Measurements from ENCODE around the gene ABCC10.

ABCC10 gene

DNA sequence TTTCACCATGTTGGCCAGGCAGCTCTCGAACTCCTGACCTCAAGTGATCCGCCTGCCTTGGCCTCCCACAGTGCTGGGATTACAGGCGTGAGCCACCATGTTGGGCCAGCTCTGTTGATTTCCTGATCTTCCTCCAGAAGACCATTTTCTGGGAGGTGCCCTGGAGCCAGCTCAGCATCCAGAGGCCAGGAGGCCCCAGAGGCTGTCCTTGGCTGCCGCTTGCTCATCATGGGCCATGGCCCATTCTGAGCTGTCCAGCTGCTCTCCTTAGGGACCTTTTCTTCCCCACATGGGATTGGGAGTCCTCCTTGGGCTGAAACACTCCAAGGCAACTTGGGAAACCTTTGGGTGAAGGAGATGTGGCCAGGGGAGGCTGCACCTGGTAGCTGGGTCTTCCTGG is 67.4 kb downstream of the ABCC10 start:
- H3K27me3 ChIP-seq (ENCODE audit: insufficient read depth, low read length, poor library complexity, severe bottlenecking), result no peaks in the 10 kb centered on the region
- no peak overlapping the region for H3K4me3 ChIP-seq (ENCODE audit: low read length, poor library complexity, severe bottlenecking)
- no peaks in the 10 kb centered on the region for H4K20me1 ChIP-seq (ENCODE audit: insufficient read depth, low read length, poor library complexity, severe bottlenecking)
- H3K9me2 ChIP-seq (replicated peaks; ENCODE audit: low read depth, low read length), result no peaks in the 10 kb centered on the region
- no peaks in the 10 kb centered on the region for H3K79me2 ChIP-seq (ENCODE audit: insufficient read depth, low read length)
- H3K9me3 ChIP-seq (ENCODE audit: insufficient read depth, low read depth, low read length), result no peaks in the 10 kb centered on the region
- H3K4me1 ChIP-seq (ENCODE audit: insufficient read depth, low read length, poor library complexity, severe bottlenecking), result peaks cover 9% of the 10 kb centered on the region
- no peak for TF ChIP-seq EZH2phosphoT487 (IDR thresholded peaks at IDR 0.05; ENCODE audit: borderline replicate concordance)
- TF ChIP-seq, protein P1, sequence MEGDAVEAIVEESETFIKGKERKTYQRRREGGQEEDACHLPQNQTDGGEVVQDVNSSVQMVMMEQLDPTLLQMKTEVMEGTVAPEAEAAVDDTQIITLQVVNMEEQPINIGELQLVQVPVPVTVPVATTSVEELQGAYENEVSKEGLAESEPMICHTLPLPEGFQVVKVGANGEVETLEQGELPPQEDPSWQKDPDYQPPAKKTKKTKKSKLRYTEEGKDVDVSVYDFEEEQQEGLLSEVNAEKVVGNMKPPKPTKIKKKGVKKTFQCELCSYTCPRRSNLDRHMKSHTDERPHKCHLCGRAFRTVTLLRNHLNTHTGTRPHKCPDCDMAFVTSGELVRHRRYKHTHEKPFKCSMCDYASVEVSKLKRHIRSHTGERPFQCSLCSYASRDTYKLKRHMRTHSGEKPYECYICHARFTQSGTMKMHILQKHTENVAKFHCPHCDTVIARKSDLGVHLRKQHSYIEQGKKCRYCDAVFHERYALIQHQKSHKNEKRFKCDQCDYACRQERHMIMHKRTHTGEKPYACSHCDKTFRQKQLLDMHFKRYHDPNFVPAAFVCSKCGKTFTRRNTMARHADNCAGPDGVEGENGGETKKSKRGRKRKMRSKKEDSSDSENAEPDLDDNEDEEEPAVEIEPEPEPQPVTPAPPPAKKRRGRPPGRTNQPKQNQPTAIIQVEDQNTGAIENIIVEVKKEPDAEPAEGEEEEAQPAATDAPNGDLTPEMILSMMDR (conservative IDR thresholded peaks at IDR 0.05; ENCODE audit: low read length), result no peak
- no peak overlapping the region for H3K9ac ChIP-seq (ENCODE audit: low read depth, low read length, poor library complexity, severe bottlenecking)
- no peaks in the 10 kb centered on the region for H3F3A ChIP-seq (ENCODE audit: low read depth)
- no peak overlapping the region for H3K4me2 ChIP-seq (ENCODE audit: low read depth, low read length, poor library complexity, severe bottlenecking)
- peaks cover 13% of the 10 kb centered on the region; the same call in 1 of the 2 replicates for H3K36me3 ChIP-seq (ENCODE audit: insufficient read depth, low read length)
- no peak overlapping the region for H2AFZ ChIP-seq (ENCODE audit: low read length)

DNA sequence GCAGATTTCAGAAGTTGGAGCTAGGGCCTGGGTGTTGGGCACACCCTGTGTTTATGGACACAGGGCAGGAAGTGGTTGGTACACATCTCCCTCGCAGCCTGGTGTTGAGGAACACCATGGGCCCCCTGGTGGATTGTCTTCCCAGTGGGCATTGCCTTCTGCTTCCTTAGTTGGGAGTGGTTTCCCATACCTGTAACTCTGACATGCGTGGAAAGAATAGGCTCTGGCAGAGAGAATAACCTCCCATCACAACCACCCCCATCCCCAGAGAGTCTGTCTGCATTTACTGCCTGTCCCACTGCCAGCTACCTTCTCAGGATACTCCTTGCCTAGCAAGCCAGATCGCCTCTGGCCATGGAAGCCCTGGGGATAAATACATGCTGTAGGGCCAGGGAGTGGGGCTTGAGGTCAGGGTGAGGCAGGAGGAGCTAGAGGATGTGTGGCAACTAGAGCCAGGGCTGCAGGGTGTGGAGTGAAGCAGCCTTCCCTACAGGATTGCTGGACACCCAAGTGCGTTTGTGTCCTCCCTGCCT is 68.1 kb downstream of the ABCC10 start:
- Histone ChIP-seq H3K4me2 (ENCODE audit: low read depth, low read length, poor library complexity, severe bottlenecking) (no peak overlapping the region), H3K9me3 (ENCODE audit: insufficient read depth, low read depth, low read length) (no peaks in the 10 kb centered on the region), H3K79me2 (ENCODE audit: insufficient read depth, low read length) (no peaks in the 10 kb centered on the region), H3K4me3 (ENCODE audit: low read length, poor library complexity, severe bottlenecking) (no peak overlapping the region), H3K4me1 (ENCODE audit: insufficient read depth, low read length, poor library complexity, severe bottlenecking) (peaks cover 9% of the 10 kb centered on the region), H2AFZ (ENCODE audit: low read length) (no peak overlapping the region), H3K36me3 (ENCODE audit: insufficient read depth, low read length) (peaks cover 20% of the 10 kb centered on the region; the same call in 1 of the 2 replicates), H3K27me3 (ENCODE audit: insufficient read depth, low read length, poor library complexity, severe bottlenecking) (no peaks in the 10 kb centered on the region), H4K20me1 (ENCODE audit: insufficient read depth, low read length, poor library complexity, severe bottlenecking) (no peaks in the 10 kb centered on the region), H3K9ac (ENCODE audit: low read depth, low read length, poor library complexity, severe bottlenecking) (no peak overlapping the region), H3K9me2 (replicated peaks; ENCODE audit: low read depth, low read length) (no peaks in the 10 kb centered on the region), H3F3A (ENCODE audit: low read depth) (no peaks in the 10 kb centered on the region)
- TF ChIP-seq, protein P1 (conservative IDR thresholded peaks at IDR 0.05; ENCODE audit: low read length), result peak; percentile 39
- no peak for TF ChIP-seq EZH2phosphoT487 (IDR thresholded peaks at IDR 0.05; ENCODE audit: borderline replicate concordance)

DNA sequence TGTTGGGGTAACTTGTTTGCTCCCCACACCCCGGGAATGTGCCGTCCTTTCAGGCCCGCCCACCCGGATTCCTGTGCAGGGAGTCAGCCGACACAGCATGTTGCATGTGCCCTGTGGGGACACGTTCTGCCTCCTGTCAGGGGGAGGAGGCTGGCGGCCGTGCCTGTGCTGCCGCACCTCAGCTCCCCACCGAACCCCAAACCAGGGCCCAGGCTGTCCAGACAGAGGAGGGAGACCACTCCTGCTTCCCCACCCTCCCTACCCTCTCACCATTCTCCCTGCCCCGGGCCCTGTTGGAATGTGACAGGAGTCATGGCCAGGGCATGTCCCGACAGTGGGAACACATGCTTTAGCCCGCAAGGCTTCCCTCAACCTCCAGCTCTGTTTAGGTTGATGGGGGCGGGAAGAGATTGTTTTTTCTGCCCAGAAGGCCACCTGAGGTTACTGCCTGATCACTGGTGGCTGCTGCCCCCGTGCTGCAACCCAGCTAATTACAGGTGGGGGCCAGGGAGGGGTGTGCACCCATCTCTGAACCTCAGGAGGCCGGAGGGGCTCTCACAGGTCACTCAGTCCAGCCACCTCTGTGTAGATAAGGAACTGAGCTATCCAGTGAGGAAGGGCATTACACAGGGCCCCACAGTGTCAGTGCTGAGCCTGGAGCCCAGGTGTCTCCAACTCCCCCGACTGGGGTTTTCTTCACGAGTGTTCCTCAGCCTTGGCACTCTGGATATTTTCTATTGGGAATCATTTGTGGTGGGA is 69.2 kb downstream of the ABCC10 start:
- H3F3A ChIP-seq (ENCODE audit: low read depth), result no peaks in the 10 kb centered on the region
- no peak overlapping the region for H3K9ac ChIP-seq (ENCODE audit: low read depth, low read length, poor library complexity, severe bottlenecking)
- H3K27me3 ChIP-seq (ENCODE audit: insufficient read depth, low read length, poor library complexity, severe bottlenecking), result no peaks in the 10 kb centered on the region
- peaks cover 9% of the 10 kb centered on the region for H3K4me1 ChIP-seq (ENCODE audit: insufficient read depth, low read length, poor library complexity, severe bottlenecking)
- H3K4me3 ChIP-seq (ENCODE audit: low read length, poor library complexity, severe bottlenecking), result no peak overlapping the region
- H2AFZ ChIP-seq (ENCODE audit: low read length), result no peak overlapping the region
- peaks cover 31% of the 10 kb centered on the region; the same call in 1 of the 2 replicates for H3K36me3 ChIP-seq (ENCODE audit: insufficient read depth, low read length)
- no peaks in the 10 kb centered on the region for H3K79me2 ChIP-seq (ENCODE audit: insufficient read depth, low read length)
- H3K9me3 ChIP-seq (ENCODE audit: insufficient read depth, low read depth, low read length), result no peaks in the 10 kb centered on the region
- no peak overlapping the region for H3K4me2 ChIP-seq (ENCODE audit: low read depth, low read length, poor library complexity, severe bottlenecking)
- H3K9me2 ChIP-seq (replicated peaks; ENCODE audit: low read depth, low read length), result no peaks in the 10 kb centered on the region
- no peak for TF ChIP-seq EZH2phosphoT487 (IDR thresholded peaks at IDR 0.05; ENCODE audit: borderline replicate concordance)
- TF ChIP-seq, protein P1 (conservative IDR thresholded peaks at IDR 0.05; ENCODE audit: low read length), result peak; percentile 43
- no peaks in the 10 kb centered on the region for H4K20me1 ChIP-seq (ENCODE audit: insufficient read depth, low read length, poor library complexity, severe bottlenecking)
